ENCODE measurements around the gene ARL5A. TPM values are rescaled to one million over a fixed set of nuclear protein-coding genes. Genes with fewer than 3 reads are reported as not detected.

ARL5A gene
- total and polyA plus RNA-seq, 9 of the 15 experiments (the other 6 are each of a cell fraction or from before 2014, with no cell fraction given), result 16.3 to 117 (median 88.4) TPM

DNA sequence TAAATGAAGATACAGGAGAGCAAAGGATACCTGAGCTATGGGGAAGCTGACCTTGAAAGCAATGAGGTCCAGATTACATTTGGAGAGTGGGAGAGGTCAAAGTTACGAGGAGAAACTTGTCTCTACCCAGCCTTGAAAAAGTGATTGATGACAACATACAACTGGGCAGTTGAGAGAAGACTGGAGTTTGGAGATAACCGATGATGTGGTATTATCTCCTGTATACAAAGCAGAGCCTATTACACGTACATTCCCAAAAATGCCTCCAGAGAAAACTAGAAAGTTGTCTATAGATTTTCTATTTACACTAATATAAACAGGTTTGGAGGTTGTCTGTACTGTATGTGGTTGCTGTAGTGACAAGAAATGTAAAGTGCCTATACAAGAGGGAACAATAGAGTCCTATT is 28.3 kb downstream of the ARL5A start (continued):
- TF ChIP-seq SMAD3 (CRISPR knock-in tag; conservative IDR thresholded peaks at IDR 0.05), result 0 out of 2 replicates have a peak, but pooled peaks have one; percentile 58
- peak; percentile 48; the same call in 1 of the 2 replicates for TF ChIP-seq RNF2 (IDR thresholded peaks at IDR 0.05)
- peak; percentile 82; the same call in 1 of the 2 replicates for TF ChIP-seq ZNF175 (CRISPR knock-in tag; IDR thresholded peaks at IDR 0.05; ENCODE audit: low read depth)
- TF ChIP-seq XRCC3 (IDR thresholded peaks at IDR 0.05), result no peak
- no peak for TF ChIP-seq RFX5 (IDR thresholded peaks at IDR 0.05; ENCODE audit: low read depth, low read length)
- peak; percentile 81 for TF ChIP-seq ATF7 (IDR thresholded peaks at IDR 0.05)
- no peak for TF ChIP-seq CCAR2 (IDR thresholded peaks at IDR 0.05; ENCODE audit: low read depth, low read length)
- TF ChIP-seq ESRRA (IDR thresholded peaks at IDR 0.05; ENCODE audit: borderline replicate concordance, low read depth), result peak; percentile 96
- TF ChIP-seq ZNF766 (CRISPR knock-in tag; conservative IDR thresholded peaks at IDR 0.05), result peak; percentile 70; the same call in 1 of the 2 replicates
- peak; percentile 63 for TF ChIP-seq NBN (IDR thresholded peaks at IDR 0.05; ENCODE audit: low read depth)
- no peak for TF ChIP-seq RBM34 (IDR thresholded peaks at IDR 0.05; ENCODE audit: borderline replicate concordance, insufficient read depth, low read length)
- TF ChIP-seq PCBP2 (IDR thresholded peaks at IDR 0.05; ENCODE audit: low read depth, low read length, poor library complexity, severe bottlenecking), result no peak
- peak in 1 of 2 experiments; percentile 39; a peak in 2 of 4 replicates for TF ChIP-seq MAZ (CRISPR knock-in tag; conservative IDR thresholded peaks at IDR 0.05 in 1 of 2, IDR thresholded peaks at IDR 0.05 in 1 of 2)
- TF ChIP-seq ZNF124 (CRISPR knock-in tag; IDR thresholded peaks at IDR 0.05), result no peak
- peak in 1 of 2 experiments; percentile 70; a peak in 1 of 3 replicates for TF ChIP-seq CBX3 (IDR thresholded peaks at IDR 0.05; ENCODE audit: borderline replicate concordance in 1 of 2, low read length in 2 of 2)
- TF ChIP-seq RFX1 (IDR thresholded peaks at IDR 0.05), result peak; percentile 32
- TF ChIP-seq ZBTB17 (CRISPR knock-in tag; IDR thresholded peaks at IDR 0.05), result peak; percentile 46; the same call in 1 of the 2 replicates
- no peak for TF ChIP-seq POLR2A (conservative IDR thresholded peaks at IDR 0.05)
- no peak; the same call in 1 of the 2 replicates for TF ChIP-seq BCOR (IDR thresholded peaks at IDR 0.05)

Measured in K562 (cell line).